Heart left ventricle (tissue), 13 donors: Measurements from ENCODE around the gene IL6ST.

Source experiments
- POLR2A ChIP-seq, 2 donors: fragments of 450-650 bp; IDR thresholded peaks; one replicate each; pipeline ENCODE4 v1.6.1; 2017; ENCODE audit warnings: antibody characterized with exemption in 2 of 2, mild to moderate bottlenecking in 2 of 2, moderate library complexity in 2 of 2
- TF ChIP-seq, protein P1 (sequence below), 12 donors: fragments of 200-600 bp; sonication (generic) in 4 of 12; IDR thresholded peaks; one replicate each; pipeline versions ENCODE4 v1.5.0 to v1.8.0; 2018 to 2022; ENCODE audit warnings: antibody characterized with exemption in 12 of 12, mild to moderate bottlenecking in 5 of 12
- donor health status: ischemic (EF 13 %, LVEDD 7.1; RV severe dilation, severe dysfunction).
- donor health status: DM: no; HTN: yes; CAD: no.
- donor health status: DM: no; HTN: no; CAD: no.
- donor health status: ischemic (EF 25% LVEDD 6.9; RV normal size, moderate dysfunction).
- donor health status: ischemic (EF 25% LVEDD 5.7; RV mildly dilated, moderate dysfunction).
- donor health status: ischemic (EF 35%, LVEDD 5.7; RV mildly dilated, moderate dysfunction).
- donor health status: nonischemic (EF 11% LVEDD 7.7; RV severe dilation, severe dysfunction).
- donor health status: DM: yes; HTN: yes; CAD: no.
- donor health status: PGD.
- donor health status: ischemic (EF 29% LVEDD 5.4; RV normal size, mild dysfunction).
- donor health status: nonischemic (EF 23%, LVEDD 6.1; RV moderate dilation, normal function).

DNA sequence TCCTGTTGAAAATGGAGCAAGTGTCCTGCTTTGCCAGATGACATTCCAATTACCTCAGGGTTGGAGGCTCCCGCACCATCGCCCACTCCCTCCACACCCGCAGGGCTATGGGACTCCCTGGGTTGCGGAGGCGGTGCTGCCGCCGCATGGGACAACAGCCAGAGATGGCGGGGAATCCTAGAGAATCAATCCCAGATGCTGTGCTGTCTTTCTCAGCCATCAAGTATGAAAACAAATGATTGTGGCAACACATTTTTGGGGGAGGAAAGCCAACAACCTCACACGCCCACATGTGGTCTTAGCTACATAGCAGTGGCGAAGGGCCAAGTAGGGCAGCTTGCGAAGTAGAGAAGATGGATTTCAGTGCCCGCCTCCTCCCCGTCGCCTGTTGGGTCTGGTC is 96.9 kb downstream of the IL6ST start:
- TF ChIP-seq, protein P1, sequence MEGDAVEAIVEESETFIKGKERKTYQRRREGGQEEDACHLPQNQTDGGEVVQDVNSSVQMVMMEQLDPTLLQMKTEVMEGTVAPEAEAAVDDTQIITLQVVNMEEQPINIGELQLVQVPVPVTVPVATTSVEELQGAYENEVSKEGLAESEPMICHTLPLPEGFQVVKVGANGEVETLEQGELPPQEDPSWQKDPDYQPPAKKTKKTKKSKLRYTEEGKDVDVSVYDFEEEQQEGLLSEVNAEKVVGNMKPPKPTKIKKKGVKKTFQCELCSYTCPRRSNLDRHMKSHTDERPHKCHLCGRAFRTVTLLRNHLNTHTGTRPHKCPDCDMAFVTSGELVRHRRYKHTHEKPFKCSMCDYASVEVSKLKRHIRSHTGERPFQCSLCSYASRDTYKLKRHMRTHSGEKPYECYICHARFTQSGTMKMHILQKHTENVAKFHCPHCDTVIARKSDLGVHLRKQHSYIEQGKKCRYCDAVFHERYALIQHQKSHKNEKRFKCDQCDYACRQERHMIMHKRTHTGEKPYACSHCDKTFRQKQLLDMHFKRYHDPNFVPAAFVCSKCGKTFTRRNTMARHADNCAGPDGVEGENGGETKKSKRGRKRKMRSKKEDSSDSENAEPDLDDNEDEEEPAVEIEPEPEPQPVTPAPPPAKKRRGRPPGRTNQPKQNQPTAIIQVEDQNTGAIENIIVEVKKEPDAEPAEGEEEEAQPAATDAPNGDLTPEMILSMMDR (IDR thresholded peaks at IDR 0.05) = no peak
- TF ChIP-seq POLR2A (IDR thresholded peaks at IDR 0.05) = no peak
